Measurements from ENCODE around the gene MOB4. TPM values are rescaled to one million over a fixed set of nuclear protein-coding genes. Genes with fewer than 3 reads are reported as not detected.
"Not testable (repeated sequence)": the region's sequence is repeated elsewhere in the genome, so short reads cannot be mapped to it uniquely, and the experiment has no call there.

MOB4 gene
- total RNA-seq, 2 donors from 2014 or later: 17.5 to 27.2 TPM

GRCh38 chr2:197538412-197538811 lies 22.5 kb downstream of the MOB4 start:
- DNase-seq (ENCODE audit: low spot score): no peak
- H3K4me3 ChIP-seq: no peak overlapping the region
- H3K27me3 ChIP-seq (replicated peaks; ENCODE audit: insufficient read depth): no peaks in the 10 kb centered on the region
- no peak overlapping the region for H3K27ac ChIP-seq
- no peak for ATAC-seq (ENCODE audit: insufficient number of reproducible peaks, low FRiP score, low read depth)
- peaks cover 0 to 6% of the 10 kb centered on the region in 2 donors for H3K4me1 ChIP-seq (ENCODE audit: control insufficient read depth in 1 of 2, low read depth in 2 of 2)
- no peak for TF ChIP-seq CTCF (IDR thresholded peaks at IDR 0.05)
- H3K9me3 ChIP-seq: no peaks in the 10 kb centered on the region
- H3K36me3 ChIP-seq: peaks cover 23% of the 10 kb centered on the region

GRCh38 chr2:197539734-197540133 lies 23.9 kb downstream of the MOB4 start:
- Histone ChIP-seq H3K27me3 (replicated peaks; ENCODE audit: insufficient read depth) (no peaks in the 10 kb centered on the region), H3K4me3 (no peak overlapping the region), H3K9me3 (no peaks in the 10 kb centered on the region), H3K27ac (no peak overlapping the region), H3K4me1 (ENCODE audit: control insufficient read depth in 1 of 2, low read depth in 2 of 2) (peaks cover 0 to 6% of the 10 kb centered on the region in 2 donors), H3K36me3 (peaks cover 32% of the 10 kb centered on the region)
- ATAC-seq (ENCODE audit: insufficient number of reproducible peaks, low FRiP score, low read depth): no peak
- DNase-seq (ENCODE audit: low spot score): no peak
- TF ChIP-seq CTCF (IDR thresholded peaks at IDR 0.05): no peak

- H3K4me3 ChIP-seq: no peak overlapping the region
- H3K9me3 ChIP-seq: no peaks in the 10 kb centered on the region
- no peak for TF ChIP-seq CTCF (IDR thresholded peaks at IDR 0.05)
- ATAC-seq (ENCODE audit: insufficient number of reproducible peaks, low FRiP score, low read depth) (no peak), DNase-seq (ENCODE audit: low spot score) (no peak)
- no peak overlapping the region for H3K27ac ChIP-seq
- H3K36me3 ChIP-seq: peaks cover 18% of the 10 kb centered on the region
- H3K27me3 ChIP-seq (replicated peaks; ENCODE audit: insufficient read depth): no peaks in the 10 kb centered on the region
- peaks cover 0 to 5% of the 10 kb centered on the region in 2 donors for H3K4me1 ChIP-seq (ENCODE audit: control insufficient read depth in 1 of 2, low read depth in 2 of 2)
Measured at GRCh38 chr2:197543206-197543605, 27.3 kb downstream of the MOB4 start.

GRCh38 chr2:197547163-197547900 lies 31.5 kb downstream of the MOB4 start:
- H3K36me3 ChIP-seq: peaks cover 23% of the 10 kb centered on the region
- no peak for ATAC-seq (ENCODE audit: insufficient number of reproducible peaks, low FRiP score, low read depth)
- no peaks in the 10 kb centered on the region for H3K4me1 ChIP-seq (ENCODE audit: control insufficient read depth in 1 of 2, low read depth in 2 of 2)
- no peak for DNase-seq (ENCODE audit: low spot score)
- no peak overlapping the region for H3K4me3 ChIP-seq
- no peaks in the 10 kb centered on the region for H3K27me3 ChIP-seq (replicated peaks; ENCODE audit: insufficient read depth)
- no peak overlapping the region for H3K27ac ChIP-seq
- no peaks in the 10 kb centered on the region for H3K9me3 ChIP-seq
- no peak for TF ChIP-seq CTCF (IDR thresholded peaks at IDR 0.05)

GRCh38 chr2:197548582-197548981 lies 32.7 kb downstream of the MOB4 start:
- Histone ChIP-seq H3K36me3 (peaks cover 21% of the 10 kb centered on the region), H3K9me3 (no peaks in the 10 kb centered on the region), H3K27me3 (replicated peaks; ENCODE audit: insufficient read depth) (no peaks in the 10 kb centered on the region), H3K27ac (no peak overlapping the region), H3K4me3 (no peak overlapping the region), H3K4me1 (ENCODE audit: control insufficient read depth in 1 of 2, low read depth in 2 of 2) (no peaks in the 10 kb centered on the region)
- TF ChIP-seq CTCF (IDR thresholded peaks at IDR 0.05): no peak
- ATAC-seq (ENCODE audit: insufficient number of reproducible peaks, low FRiP score, low read depth): no peak
- DNase-seq (ENCODE audit: low spot score): no peak

- H3K27ac ChIP-seq; H3K4me3 ChIP-seq; ATAC-seq (ENCODE audit: insufficient number of reproducible peaks, low FRiP score, low read depth); H3K4me1 ChIP-seq (ENCODE audit: control insufficient read depth in 1 of 2, low read depth in 2 of 2); DNase-seq (ENCODE audit: low spot score); H3K9me3 ChIP-seq; H3K27me3 ChIP-seq (replicated peaks; ENCODE audit: insufficient read depth): not testable (repeated sequence)
- H3K36me3 ChIP-seq: peaks cover 15% of the 10 kb centered on the region
Measured at GRCh38 chr2:197551260-197551659, 35.4 kb downstream of the MOB4 start.
